ENCODE results near the gene HP1BP3.

- no peak for TF ChIP-seq FOXA1 (IDR thresholded peaks at IDR 0.05)
- no peak for TF ChIP-seq FOXM1 (IDR thresholded peaks at IDR 0.05; ENCODE audit: borderline replicate concordance)
Measured at GRCh38 chr1:20702416-20702815, 84.7 kb downstream of the HP1BP3 start.
